Stimulated activated CD4-positive, alpha-beta T cell treated with anti-CD3 and anti-CD28 coated beads, Interleukin-2, amount 100 ng/mL, for 4 hours (primary cell): Measurements from ENCODE around the gene SCAPER.

Source experiments
- DNase-seq: peaks from one replicate; pipeline ENCODE4 v3.0.0-alpha.2; 2020; ENCODE audit warnings: low read depth

SCAPER gene

DNA sequence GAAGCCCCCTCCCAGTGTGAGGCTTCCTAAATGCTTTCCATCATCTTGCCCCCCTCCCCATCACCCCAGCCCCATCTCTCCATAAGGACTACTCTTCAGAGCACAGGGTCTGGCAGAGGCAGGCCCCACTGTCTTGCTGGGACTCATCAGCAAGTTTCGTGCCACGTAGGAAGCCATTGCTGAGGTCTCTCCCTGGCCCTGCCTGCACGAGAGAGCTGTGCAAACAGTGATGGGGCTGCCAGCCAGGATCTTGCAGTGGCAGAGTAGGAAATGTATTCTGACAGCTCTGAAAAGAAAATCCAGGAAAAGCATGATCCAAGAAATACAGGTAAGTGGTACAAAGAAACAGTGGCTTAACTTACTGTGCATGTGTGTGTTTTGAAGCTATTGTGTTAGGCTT lies 546.0 kb downstream of the SCAPER start:
- DNase-seq: no peak

DNA sequence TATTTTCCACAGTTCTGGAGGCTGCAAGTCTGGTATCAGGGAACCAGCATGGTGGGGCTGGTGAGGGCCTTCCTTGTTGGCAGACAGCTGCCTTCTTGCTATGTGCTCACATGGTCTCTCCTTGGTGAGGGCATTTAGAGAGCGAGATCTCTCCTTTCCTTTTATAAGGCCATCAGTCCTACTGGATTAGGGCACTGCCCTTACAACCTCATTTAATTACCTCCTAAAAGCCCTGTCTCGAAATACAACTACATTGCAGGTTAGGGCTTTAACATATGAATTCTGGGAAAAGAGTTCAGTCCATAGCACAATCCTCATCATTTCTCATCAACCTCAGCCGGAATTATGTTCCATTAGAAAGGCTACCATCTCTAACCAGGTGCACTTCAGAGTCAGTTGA lies 546.7 kb downstream of the SCAPER start:
- DNase-seq: no peak

DNA sequence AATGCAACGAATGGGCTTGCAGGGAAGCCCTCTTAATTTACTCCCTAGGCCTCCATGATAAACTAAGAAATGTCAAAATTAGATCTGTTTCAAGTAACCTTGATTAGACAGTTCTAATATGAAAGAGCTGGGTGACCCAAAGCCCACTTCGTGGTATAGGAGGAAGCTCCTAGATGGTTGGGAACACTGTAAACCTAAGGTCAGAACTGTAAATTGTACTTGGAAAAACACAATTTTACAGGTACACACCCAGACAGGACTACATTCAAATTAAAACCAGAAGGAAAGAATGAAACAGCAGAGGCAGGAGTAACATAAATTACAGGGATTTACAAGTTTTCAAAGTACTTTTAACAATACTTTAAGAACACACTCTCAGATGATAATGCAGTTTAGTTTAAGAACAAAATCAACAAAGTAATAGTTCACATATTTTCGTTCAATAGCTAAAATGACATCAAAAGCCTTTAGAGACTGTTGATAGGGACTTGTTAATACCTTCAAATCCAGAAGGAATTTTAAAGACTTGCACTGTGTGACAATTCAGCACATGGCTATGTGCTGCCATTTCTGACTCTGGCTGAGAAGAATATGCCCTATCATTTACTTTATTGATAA lies 550.2 kb downstream of the SCAPER start:
- no peak for DNase-seq

DNA sequence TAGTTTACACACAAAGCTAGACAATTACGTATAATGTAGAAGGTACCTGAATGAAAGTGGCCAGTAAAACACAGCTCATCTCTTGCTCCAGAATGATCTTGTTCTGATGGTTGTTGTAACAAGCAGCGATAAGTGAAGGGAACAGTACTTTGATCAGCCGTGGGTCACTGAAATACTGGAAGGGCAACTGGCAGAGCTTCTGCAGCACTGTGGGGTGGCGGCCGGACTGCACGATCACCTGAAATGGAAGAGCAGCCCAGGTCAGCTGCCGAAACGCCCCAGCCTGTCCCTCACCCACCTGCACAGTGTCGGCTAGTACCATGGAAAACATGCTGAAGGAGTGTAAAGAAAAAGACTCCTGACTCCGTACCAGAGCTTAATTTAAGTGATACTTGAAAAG lies 551.2 kb downstream of the SCAPER start:
- DNase-seq: no peak

DNA sequence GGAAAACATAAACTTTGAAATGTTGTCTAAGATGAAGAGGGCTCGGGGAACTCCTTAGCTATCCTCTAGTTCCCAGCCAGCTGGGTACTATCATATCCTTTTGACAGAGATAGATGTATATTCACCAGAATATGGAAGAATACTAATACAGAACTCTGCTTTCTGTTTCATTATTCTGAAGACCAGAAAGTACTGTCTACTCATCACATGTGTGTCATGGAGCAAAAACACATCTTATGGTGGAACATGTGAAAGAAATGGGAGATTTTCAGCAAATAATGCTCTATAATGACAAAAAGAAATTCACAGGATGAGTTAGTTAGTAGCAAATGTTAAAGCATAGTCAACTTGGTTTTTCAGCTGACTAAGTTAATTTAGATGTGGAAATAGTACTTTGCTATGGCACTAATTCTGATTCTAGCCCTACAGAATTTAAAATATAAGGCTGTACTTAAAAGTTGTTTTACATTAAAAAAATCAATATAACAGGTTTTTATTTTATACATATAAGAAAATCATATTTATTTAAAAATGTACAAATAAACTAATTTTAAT lies 552.0 kb downstream of the SCAPER start:
- no peak for DNase-seq

DNA sequence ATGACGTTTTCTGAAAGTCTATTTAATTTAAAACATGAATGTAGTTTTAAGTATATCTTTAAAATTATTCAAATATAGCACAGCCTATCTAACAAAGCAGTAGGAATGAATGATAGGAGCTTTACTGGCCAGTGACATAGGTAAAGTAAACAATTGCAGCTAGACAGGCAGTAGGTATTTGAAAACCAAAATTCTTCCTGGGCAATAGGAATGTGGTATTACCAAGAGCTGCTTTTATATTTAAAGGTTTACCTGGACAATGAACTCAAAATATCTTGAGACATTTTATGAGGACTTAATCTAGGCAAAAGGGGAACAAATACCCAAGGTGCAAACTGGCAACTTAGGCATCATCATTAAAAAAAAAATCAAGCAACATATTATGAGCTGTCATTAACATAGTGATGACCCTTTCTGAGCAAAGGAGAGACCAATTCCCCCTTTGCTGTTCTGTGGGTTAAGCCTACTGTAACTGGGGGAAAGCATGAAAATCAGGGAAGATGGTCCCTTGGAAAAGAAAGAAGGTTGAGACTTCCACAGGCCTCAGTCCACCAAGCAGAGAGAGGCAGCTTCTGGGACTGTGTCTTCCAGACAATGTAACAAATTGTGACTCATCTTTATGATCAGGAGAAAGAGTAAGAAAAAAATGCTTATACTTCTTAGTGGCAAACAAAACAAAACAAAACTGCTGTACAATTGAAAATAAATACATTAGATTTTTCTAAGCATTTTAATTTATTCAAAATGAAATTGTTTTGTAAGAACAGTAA lies 555.7 kb downstream of the SCAPER start:
- no peak for DNase-seq

DNA sequence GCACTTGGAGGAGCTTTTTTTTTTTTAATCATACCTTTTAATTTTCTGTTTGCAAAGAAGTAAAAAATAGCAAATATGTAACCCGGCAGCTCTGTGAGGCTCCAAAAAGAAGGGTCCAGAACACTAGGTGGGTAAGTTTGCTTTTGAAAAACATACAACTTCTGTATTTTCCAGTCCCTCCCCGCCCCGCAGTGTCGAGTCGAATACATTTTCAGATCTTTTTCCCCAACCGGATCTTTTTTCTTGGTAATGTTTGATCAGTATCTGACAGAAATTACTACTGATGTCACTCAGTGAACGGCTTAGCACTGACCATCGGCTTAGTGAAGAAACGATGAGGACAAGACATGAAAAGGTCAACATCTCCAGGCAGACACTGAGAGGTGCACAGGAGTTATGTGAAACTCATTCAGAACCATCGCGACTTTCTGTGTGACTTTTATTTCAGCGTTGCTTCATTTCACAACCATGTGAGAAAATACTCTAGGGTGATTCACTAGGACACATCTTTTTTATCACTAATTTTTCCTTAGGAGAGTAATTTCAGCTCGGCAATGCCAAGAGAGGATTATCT lies 557.6 kb downstream of the SCAPER start:
- no peak for DNase-seq

DNA sequence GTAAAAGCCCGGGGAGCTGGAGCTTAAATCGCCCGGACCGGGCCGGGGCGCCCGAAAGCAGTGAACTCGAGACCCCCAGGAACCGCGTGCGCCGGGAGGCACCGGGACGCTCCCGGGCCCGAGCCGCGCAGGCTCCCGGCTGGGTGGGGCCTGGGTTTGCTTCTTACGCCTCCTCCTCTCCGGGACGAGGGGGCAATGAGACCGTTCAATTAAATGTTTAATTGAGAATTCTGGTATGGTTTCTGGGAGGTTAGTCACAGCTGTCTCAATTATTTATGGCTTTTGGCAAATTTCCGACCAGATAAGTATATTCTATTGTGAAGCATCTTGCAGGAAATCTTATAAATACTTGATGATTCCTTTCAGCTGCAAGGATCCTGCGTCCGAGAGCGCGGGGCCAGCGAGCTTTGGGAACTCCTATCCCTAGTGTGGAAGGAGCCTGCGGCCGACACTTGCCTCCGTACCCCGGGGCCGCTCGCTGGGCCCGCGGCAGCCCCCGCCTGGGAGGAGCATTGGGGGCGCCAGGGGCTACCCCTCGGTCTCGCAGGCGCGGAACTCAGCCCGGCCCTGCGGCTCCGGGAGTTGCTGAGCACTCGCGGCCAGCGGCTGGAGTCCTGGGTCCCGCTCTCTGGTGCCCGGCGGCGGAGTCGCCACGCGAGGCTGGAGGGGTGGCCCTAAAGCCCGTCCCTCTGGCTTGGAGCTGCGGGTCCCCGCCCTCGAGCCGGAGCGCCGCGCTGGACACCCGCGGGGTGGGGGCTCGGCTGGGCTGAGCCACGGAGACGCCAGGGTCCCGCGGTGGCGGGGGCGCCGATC lies 558.3 kb downstream of the SCAPER start:
- no peak for DNase-seq

DNA sequence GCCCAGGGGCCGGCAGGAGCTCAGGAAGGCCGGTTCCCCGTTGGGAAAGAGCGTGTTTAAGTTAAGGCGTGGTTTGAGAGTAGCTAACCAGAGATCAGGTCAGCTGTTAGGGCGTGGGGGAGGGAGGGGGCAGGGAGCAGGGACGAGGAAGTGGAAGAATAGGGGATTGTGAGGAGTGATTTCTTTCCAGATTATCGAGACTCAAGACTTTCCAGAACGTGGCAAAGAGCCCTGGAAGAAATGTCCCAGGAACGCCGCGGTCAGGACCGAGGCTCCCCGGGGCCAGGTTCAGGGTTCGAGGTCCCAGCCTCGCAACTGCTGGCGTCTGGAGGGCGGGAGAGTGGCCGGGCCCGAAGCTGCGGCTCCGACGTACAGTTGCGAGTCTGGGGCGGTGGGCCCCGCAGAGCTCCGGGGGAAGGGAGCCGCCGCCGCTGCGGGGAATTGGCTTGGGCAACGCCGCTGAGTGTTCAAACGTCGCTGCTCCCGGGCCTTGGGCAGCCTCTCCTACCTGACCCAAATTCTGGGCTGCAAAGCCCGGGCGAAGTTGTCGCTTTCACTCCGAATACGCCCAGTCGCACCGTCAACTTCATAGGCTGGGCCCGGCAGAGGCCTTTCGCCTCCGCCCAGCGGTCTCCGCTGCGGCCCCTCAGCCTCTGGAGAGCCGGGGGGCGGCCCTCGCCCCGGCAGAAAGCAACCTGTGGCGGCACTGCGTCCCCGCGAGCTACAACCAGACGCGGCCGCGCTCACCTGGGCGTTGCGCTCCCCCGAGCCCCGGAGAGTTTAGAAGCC lies 559.1 kb downstream of the SCAPER start:
- DNase-seq: no peak

DNA sequence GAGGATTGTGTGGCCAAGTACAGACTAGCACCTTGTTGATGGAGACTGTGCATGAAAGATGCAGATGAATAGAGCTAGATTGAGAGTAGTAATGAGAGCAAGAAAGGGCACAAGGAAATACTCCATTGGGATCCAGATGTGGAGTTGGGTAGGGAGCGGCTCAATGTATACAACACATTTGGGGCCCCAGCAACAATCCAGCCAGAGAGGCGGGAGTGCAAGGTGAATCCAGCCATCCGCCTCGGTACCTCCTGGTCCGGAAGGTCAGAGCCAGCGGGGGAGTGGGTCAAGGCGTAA lies 559.6 kb downstream of the SCAPER start:
- DNase-seq: no peak

DNA sequence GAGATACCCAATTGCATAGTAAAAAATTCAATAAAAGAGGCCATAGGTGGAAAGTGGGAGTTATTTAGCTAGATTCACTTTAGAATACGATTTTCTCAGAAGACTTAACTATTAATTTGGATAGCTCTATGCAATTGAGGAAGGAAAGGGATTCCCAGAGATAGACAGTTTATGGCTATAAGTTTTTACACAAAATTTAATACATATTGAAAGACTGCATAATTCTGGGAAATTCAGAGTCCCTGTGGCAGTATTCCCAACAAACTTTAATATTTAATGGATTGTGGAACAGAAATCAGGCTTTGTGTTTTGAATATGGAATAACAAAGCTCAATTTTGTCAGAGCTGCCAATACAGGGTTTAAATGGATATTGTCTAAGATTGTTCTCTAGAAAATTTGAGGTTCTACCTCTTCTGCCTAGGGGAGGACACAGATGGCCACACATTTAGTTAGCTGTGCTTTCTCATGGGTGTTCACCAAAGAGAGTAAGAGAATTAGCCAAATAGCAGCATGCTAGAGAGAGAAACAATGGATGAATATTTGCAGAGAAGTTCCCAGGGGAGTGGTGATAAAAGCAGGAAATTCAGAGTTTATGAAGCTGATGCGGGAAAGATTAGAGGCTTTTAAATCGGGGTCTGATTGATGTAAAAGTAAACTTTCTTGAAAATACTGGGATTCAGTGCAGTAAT lies 560.1 kb downstream of the SCAPER start:
- no peak for DNase-seq

DNA sequence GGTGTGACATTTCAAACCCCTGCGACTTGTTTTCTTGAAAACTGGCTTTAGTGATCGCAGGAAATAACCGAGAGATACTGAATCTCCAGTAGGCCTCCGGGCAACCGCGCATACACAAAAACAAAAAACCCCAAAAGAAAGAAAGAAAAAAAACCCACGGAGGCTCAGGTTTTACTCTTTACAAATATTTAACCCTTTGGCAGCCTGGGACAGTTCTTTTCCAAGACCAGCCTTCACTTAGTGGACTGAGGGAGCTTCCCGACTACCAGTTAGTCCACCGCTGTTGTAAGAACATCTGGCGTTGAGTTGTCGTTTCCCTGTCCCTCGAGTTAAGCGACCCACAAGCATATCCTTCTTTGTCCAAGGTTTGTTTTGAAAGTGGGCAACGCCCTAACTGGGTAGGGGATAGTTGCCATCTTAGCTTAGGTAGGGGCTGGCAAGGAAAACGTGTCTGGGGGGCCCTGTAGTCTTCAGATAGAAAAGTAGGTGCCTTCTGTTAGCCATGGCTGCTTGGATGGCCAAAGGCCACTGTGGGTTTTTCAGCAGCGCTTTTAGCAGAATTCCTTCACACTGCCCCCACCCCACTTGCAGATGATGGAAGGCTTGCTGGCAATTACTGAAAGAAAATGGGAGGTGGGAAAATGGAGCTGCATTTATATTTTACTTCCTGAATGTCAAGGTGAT lies 561.7 kb downstream of the SCAPER start:
- DNase-seq: no peak

DNA sequence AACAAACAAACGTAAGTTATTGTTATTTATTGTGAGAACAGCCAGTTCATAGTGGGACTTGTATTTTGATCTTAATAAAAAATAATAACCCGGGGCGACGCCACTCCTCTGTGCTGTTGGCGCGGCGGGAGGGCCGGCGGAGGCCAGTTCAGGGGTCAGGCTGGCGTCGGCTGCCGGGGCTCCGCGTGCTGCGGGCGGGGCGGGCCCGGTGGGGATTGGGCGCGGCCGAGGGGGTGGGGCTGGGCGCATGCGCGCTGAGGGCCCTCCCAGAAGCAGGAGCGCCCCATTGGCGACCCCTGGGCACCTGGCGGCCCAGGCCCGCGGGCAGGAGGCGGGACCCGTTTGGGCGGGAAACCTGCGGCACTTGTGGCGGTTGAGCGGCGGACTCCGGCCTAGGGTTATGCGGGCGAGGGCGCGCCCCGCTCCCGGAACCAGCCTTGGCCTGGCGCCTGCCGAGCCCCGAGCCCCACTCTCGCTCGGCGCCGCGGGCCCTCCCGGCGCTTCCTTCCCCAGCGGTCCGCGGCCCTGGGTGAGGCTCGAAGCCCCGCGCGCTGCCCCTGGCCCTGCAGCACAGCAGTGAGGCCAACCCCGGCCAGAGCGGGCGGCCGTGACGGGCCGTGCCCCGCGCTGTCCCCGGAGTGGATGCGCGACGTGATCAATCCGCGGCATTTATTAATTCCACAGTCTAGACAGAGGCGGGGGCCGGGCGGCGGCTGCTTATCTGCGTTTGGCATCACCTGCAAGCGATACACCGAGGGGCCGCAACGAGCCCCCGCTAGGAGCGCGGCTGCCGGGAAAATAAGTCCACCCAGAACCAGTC lies 562.5 kb downstream of the SCAPER start:
- DNase-seq: no peak

DNA sequence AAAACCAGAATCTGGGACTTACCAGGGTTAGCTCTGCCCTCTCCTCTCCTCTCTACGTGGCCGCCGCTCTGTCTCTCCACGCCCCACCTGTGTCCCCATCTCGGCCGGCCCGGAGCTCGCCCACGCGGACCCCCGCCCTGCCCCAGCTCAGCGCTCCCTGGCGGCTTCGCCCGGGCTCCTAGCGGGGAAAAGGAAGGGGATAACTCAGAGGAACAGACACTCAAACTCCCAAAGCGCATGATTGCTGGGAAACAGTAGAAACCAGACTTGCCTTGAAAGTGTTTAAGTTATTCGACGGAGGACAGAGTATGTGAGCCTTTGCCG lies 563.1 kb downstream of the SCAPER start:
- DNase-seq: no peak

DNA sequence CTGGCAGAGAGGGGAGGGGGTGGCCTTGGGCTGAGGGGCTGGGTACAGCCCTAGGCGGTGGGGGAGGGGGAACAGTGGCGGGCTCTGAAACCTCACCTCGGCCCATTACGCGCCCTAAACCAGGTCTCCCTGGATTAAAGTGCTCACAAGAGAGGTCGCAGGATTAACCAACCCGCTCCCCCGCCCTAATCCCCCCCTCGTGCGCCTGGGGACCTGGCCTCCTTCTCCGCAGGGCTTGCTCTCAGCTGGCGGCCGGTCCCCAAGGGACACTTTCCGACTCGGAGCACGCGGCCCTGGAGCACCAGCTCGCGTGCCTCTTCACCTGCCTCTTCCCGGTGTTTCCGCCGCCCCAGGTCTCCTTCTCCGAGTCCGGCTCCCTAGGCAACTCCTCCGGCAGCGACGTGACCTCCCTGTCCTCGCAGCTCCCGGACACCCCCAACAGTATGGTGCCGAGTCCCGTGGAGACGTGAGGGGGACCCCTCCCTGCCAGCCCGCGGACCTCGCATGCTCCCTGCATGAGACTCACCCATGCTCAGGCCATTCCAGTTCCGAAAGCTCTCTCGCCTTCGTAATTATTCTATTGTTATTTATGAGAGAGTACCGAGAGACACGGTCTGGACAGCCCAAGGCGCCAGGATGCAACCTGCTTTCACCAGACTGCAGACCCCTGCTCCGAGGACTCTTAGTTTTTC lies 563.6 kb downstream of the SCAPER start:
- DNase-seq: no peak

DNA sequence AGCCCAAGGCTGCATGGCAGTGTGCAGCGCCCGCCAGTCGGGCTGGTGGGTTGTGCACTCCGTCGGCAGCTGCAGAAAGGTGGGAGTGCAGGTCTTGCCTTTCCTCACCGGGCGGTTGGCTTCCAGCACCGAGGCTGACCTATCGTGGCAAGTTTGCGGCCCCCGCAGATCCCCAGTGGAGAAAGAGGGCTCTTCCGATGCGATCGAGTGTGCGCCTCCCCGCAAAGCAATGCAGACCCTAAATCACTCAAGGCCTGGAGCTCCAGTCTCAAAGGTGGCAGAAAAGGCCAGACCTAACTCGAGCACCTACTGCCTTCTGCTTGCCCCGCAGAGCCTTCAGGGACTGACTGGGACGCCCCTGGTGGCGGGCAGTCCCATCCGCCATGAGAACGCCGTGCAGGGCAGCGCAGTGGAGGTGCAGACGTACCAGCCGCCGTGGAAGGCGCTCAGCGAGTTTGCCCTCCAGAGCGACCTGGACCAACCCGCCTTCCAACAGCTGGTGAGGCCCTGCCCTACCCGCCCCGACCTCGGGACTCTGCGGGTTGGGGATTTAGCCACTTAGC lies 564.3 kb downstream of the SCAPER start:
- DNase-seq: no peak

DNA sequence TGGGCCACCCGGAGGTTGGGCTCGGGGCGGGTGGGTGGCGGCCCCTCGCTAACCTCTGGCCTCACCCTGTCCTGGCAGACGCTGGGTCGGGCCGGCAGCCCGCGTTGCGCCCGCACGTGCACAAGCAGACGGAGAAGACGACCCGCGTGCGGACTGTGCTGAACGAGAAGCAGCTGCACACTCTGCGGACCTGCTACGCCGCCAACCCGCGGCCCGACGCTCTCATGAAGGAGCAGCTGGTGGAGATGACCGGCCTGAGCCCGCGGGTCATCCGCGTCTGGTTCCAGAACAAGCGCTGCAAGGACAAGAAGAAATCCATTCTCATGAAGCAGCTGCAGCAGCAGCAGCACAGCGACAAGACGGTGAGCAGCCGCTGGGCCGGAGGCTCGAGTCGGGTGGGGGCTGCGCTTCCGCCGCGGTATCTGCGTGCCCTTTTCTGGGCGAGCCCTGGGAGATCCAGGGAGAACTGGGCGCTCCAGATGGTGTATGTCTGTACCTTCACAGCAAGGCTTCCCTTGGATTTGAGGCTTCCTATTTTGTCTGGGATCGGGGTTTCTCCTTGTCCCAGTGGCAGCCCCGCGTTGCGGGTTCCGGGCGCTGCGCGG lies 564.8 kb downstream of the SCAPER start:
- DNase-seq: no peak
